HG02885 (cell line): ENCODE data around the gene ZNF500.

Experiments
- ATAC-seq: cut with Tn5 transposase; IDR thresholded peaks from one replicate; pipeline ENCODE4 v1.9.1; 2021; ENCODE audit warnings: mild to moderate bottlenecking; ENCODE audit not compliant: unreplicated experiment, poor library complexity

Gene ZNF500

DNA sequence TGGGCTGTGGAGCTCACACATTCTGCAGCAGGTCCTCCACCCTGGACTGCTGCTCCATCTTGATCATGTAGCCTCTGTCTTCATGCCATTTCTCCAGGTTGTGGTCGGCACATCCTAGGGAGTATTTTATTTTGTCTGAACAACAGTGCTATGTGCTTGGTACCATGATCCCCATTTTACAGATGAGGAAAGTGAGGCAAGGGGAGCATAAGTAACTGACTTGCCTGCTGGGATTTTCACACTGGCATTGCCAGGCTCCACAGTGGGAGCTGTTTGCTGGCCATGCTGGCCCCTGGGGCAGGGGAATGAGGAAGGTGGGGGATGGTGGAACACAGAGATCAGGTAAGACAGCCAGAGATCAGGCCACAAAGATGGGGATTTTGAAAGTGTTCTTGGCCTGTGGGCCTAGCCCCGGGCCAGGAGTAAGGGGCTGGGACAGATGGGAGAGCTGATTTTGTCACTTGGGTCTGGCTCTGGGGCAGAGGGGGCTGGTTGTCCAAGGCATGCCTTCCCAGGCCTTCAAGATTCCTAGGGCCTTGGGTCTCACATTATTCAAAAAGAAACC is 9.3 kb upstream of the ZNF500 start:
- no peak for ATAC-seq

DNA sequence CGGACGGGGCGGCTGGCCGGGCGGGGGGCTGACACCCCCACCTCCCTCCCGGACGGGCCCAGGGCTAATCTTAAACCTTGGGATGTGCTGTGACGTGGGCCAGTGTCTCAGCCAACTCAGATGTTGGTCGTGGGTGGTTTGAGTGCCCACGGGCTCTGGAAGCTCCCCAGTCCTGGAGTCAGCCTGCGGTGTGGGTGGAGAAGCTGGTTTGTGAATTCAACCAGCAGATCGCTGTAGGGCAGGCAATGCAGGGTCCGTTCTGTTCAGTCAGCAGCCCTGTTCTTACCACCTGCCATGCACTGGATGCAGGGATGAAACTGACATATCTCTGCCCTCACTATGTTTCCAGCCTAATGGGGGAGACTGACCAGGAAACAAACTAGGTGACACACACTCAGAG is 8.0 kb upstream of the ZNF500 start:
- ATAC-seq, result no peak

DNA sequence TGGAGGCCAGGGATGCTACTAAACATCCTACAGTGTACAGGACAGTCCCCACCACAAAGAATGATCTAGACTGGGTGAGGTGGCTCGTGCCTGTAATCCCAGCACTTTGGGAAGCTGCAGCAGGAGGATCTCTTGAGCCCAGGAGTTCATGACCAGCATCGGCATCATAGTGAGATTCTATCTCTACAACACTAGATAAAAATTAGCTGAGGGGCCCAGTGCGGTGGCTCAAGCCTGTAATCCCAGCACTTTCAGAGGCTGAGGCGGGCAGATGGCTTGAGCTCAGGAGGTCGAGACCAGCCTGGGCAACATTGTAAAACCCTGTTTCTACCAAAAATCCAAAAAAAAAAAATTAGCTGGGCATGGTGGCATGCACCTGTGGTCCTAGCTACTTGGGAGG is 5.4 kb upstream of the ZNF500 start:
- no peak for ATAC-seq

DNA sequence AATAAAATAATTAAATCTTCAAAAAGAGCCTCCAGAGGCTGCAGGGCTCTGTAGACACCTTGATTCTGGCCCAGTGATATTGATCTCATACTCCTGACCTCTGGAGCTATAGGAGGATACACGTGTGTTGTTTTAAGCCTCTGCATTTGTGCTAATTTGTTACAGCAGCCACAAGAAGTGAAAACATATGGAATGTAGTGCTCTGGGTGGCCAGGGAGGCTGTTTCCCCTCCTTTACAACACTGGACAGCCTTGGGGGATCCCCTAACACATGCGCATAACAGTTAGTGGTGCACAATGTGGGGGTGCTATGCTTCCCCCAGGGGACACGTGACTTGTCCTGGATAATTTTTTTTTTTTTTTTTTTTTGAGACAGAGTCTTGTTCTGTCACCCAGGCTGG is 4.7 kb upstream of the ZNF500 start:
- ATAC-seq, result no peak

DNA sequence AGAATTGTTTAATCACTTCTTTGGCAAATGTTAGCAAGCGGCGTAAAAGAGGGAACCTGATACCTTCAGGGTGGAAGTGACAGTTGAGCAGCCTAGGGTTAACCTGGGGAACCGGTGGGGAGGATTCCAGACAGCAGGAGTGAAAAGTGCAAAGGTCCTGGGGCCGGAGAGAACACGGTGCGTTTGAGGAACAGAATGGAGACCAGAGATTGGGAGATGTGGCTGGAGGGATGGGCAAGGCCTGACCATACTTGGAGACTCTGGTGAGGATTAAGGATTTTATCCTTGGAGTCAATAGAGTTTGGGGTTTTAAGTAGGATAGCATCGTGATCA is 2.3 kb upstream of the ZNF500 start:
- no peak for ATAC-seq

DNA sequence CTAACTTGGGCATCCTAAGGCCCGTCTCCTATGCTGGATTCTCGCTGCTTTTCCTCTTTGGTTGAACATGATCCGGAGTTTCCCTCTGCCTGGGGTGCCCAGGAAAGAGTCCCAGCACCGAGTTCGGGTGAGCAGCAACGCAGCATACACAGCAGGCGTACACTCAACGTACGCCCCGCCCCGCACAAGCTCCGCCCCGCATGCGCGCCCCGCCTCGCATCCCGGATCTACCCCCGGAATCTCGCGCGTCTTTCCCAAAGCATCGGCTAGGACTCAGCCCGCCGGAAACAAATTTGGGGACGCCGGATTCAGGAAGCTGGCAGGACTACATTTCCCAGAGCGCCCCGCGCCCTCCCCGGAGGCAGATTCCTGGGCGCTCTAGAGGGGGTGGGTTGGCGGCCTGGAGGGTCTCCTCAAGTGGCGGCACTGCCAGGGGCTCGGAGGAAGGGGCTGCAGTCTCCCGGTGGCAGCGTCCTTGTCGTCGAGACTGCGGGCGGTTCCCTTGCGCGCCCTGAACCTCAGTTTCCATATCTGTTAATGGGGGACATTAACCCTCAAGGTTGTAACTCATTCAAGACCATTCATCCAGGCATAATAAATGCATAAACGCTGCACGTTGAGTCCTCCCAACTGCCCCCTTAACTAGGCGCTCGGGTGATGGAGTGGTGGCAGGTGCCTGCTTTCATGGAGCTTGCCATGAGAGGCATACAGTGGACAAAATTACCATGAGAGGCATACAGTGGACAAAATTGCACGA is 1.8 kb upstream of the ZNF500 start:
- peak; percentile 67 for ATAC-seq

DNA sequence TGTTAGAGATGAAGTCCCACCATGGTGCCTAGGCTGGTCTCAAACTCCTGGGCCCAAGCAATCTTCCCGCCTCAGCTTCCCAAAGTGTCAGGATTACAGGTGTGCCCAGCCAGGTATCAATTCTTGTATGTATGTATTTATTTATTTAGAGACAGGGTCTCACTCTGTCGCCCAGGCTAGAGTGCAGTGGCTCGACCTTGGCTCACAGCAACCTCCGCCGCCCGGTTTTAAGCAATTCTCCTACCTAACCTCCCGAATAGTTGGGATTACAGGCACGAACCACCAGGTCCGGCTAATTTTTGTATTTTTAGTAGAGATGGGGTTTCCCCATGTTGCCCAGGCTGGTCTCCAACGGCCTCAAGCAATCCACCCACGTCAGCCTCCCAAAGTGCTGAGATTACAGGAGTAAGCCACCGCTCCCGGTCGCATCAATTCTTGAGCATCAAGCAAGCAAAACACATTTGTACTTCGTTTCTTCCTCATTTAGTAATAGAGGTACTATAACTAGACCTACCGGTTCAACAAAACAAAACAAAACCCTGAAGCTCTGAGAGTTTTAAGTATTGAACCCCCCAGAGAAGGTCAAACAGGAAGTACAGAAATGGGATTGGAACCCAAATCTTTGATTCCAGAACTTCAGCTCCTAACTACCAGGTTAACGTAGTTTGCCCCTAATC is 1.0 kb upstream of the ZNF500 start:
- ATAC-seq, result peak; percentile 3

DNA sequence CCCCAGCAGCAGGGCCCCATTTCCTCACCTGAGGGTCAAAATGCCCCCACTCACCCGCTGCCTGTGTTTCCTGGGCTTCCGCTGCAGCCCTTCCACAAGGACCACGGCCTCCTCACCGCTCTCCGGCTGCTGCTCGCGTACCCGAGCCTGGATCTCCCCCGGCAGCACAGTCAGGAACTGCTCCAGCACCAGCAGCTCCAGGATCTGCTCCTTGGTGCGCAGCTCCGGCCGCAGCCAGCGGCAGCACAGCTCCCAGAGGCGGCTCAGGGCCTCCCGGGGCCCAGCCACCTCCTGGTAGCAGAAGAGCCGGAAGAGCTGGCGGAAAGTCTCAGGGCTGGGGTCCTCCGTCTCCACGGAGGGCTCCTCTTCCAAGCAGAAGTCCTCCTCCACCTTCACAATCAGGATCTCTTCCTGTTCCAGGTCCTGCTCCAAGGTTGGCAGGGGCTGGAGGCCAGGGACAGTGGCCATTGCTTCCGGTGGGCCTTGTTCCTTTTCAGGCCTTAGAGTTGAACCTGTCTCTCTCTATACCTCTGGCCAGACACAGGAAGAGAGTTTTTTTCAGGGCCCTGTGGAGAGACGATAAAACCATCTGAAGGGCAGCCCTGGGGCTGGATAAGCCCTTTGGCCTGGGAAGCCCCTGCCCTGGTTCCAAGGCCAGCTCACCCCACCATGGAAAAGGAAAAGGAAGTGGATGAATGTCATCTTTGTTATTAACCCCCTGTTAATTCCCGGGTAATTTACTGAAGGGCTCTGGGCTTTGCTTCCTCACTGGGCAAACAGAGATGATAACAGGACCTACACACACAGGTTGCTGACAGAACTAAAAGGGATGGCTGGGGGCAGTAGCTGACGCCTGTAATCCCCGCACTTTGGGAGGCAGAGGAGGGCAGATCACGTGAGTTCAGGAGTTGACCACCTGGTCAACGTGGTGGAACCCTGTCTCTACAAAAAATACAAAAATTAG is 1.2 kb downstream of the ZNF500 start:
- no peak for ATAC-seq

DNA sequence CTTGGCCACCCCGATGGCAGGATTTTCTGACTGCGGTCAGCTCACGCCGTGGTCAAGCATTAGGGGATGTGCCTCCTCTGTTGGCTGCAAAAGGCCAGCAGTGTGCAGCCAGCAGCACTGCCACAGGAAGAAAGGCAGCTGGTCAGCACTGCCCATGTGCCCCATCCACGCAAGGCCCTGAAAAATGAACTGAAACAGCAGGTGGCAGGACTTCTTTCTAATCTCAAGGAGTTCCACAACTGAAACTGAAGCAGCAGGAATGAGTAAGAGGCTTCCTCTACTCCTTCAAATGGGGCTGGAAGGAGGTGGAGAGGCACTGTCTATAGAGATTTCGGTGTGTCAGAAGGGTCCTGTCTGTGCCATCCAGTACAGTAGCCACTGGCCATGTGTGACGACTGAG is 3.2 kb downstream of the ZNF500 start:
- ATAC-seq, result no peak

DNA sequence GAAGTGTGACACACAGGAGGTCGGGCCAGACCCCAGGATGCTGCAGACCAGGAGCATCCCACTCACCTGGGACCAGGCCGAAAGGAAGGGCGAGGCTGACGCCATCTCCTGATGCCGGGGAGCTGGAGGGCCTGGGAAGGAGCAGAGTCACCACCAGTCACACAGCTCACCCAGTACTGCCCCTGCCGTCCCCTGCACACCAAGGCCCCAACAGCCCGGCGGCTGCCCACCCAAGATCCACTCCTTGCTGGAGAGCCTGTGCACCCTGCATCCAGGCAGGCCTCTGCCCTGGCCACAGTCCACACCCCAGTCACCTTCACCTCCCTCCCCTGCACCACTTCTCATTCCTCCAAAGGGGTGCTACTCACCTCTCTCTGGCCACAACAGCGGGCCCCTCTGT is 4.8 kb downstream of the ZNF500 start:
- ATAC-seq, result no peak

DNA sequence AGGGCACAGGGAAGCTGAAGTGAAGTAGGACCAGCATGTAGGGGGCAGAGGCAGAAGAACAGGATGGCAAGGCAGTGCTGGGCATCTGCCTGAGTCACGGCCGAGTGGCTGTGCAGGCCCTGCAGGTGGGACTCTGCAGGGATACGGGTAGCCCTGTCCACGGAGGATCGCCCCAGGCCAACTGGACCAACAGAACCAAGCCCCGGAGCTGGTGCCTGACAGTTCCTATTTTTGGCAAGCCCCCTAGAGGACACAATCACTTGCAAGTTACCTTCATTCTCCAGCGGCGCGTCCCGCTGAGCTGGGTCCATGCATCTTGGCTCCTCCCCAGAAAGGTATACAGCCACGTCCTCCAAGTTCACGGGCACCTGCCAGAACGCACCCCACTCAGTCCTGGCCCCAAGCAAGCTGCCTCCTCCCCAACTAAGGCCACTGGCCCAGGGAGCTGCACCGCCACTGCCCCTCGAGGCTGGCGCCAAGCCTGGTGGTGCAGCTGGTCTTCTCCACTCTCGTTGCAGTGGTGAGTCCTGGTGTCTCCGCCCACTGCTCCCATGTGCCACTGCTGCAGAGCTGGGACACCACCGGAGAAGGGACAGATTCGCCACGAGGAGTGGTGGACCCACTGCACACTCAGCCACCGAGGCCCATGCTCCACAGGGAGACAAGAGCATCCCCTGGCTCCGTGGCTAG is 6.6 kb downstream of the ZNF500 start:
- ATAC-seq, result no peak

DNA sequence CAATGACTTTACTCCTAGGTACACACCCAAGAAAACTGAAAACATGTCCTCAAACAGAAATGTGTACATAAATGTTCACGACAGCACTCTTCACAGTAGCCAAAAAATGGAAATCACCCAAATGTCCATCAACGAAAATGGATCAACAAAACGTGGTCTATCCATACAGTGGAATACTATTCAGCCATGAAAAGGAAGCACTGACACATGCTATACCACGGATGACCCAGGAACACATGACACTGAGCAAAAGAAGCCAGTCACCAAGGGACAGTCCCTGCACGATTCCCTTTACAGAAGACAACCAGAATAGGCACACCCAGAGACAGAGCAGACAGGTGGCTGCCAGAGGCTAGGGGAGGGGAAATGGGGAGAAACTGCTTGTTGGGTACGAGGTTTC is 11.3 kb downstream of the ZNF500 start:
- no peak for ATAC-seq

DNA sequence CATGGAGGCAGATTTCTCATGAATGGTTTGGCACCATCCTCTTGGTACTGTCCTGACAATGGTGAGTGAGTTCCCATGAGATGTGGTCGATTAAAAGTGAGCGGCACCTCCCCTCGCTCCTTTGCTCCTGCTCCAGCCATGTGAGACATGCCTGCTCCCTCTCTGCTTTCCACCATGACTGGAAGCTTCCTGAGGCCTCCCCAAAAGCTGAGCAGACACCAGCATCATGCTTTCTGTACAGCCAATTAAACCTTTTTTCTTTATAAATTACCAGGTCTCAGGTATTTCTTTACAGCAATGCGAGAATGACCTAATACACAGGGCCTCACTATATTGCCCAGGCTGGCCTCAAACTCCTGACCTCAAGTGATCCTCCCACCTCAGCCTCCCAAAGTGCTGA is 12.1 kb downstream of the ZNF500 start:
- ATAC-seq, result no peak

DNA sequence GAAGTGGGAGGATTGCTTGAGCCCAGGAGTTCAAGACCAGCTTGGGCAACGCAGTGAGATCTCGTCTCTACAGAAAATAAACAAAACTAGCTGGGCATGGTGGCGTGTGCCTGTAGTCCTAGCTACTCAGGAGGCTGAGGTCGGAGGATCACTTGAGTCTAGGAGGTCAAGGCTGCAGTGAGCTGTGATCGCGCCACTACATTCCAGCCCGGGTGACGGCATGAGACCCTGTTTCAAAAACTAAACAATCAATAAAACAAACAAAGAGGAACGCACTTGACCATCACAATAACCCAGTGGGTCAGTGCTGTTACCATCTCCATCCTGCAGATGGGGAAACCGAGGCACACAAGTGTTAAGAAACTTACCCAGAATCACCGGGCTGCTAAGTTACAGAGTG is 13.7 kb downstream of the ZNF500 start:
- ATAC-seq, result no peak

DNA sequence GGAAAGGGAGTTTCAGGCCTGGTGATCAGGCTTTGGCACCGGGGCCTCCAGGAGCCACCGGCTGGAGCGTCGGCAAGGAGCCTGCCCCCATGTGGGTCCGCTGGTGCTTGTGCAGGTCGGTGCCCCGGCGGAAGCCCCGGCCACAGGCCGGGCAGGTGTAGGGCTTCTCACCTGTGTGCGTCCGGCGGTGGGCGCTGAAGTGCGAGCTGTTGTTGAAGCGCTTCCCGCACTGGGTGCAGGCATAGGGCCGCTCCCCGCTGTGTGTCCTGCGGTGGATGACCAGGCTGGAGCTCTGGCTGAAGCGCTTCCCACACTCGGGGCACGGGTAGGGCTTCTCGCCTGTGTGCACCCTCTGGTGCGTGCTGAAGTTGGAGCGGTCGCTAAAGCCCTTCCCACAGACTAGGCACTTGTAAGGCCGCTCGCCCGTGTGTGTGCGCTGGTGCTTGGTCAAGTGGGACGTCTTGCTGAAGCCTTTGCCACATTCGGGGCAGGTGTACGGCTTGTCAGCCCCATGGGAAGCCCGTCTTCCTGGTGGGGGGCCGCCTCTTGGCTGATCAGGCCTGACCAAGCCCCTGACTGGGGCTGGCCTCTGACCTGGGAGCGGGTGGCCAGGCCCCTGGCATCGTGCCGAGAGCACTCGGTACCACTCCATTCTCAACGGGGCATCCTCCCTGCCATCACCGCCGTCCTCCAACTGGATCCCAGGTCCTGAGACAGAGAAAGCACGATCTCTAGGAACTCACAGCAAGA is 14.4 kb downstream of the ZNF500 start:
- no peak for ATAC-seq

DNA sequence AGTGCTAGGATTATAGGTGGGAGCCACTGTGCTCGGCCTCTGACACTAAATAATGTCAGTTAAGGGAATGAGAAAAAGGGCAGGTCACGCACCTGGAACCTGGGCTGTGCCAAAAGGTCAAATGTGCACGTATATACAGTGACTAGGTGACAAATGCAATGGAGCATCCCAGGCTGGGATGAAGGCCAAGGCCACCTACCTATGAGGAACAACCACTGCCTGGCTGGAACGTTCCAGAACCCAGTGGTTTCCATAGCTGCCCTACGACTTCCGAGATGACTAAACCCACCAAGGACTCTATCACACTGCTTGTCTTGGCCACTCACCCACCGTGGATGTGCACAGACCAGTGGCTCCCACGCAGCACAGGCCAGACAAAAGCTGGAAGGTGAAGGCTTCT is 16.1 kb downstream of the ZNF500 start:
- no peak for ATAC-seq

DNA sequence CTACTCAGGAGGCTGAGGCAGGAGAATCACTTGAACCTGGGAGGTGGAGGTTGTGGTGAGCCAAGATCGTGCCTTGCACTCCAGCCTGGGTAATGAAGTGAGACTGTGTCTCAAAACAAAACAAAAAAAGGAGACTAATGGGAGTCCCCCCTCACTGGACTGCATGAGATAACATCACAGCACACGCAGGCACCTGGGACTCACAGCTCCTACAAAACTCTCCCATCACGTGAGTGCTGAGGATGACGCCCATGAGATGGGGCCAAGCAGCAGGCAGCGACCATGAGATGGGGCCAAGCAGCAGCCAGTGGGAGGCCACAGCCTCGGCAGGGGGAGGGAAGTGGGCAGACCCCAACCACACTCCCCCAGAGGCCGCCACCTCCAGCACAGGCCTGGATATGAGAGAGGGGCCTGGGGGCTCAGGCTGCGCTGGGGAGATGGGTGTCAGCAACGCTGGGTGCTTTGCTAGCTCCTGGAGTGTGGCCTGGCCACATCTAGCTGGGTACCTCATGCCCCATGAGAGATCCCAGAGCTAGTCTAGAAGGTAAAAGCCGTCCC is 17.2 kb downstream of the ZNF500 start:
- ATAC-seq, result no peak

DNA sequence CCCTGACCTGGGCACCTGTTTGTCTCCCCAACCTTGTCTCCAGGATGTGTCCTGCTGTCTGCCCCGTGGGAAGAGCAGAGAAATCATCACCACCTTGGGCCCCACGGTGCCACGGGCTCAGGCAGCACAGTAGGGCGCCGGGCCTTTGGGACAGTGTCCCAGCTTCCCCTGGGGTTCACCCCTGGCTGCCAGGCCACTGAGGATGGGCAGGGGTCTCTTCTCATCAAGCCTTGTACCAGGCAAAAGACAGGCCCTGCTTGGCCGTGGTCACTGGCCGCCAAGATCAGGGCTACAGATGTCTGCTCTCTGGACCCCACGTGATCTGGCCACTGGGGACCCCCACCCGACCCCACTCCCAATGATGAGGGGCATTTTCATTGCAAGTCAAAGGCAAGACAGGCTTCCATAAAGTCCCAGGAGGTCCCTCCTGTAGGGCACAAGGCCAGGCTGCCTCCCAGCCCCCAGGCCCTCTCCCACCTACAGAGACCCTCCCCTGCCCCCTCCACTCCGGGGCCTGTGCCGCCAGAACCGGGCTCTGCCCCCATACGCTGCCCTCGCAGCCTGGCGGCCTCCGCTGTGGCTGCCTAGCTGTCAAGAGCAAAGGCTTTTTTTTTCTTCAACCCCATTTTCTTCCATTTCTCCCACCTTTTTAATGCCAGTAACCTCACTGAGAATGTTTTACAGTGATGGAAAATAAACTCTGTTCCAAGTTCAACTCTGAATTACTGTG is 18.1 kb downstream of the ZNF500 start:
- no peak for ATAC-seq
